VCaP (cell line): Measurements from ENCODE around the gene CFAP65.

Experiments used
- H3K27ac ChIP-seq: fragments of 450-650 bp; 2 replicates; pipeline ENCODE4 v1.5.1; 2017
- CTCF ChIP-seq: fragments of 450-650 bp; conservative IDR thresholded peaks from 2 replicates; pipeline ENCODE4 v1.5.1; 2017; ENCODE audit warnings: mild to moderate bottlenecking, moderate library complexity

CFAP65 gene

GRCh38 chr2:219084791-219085190, 43.5 kb upstream of the CFAP65 start:
- H3K27ac ChIP-seq, result no peak overlapping the region
- no peak for TF ChIP-seq CTCF

DNA sequence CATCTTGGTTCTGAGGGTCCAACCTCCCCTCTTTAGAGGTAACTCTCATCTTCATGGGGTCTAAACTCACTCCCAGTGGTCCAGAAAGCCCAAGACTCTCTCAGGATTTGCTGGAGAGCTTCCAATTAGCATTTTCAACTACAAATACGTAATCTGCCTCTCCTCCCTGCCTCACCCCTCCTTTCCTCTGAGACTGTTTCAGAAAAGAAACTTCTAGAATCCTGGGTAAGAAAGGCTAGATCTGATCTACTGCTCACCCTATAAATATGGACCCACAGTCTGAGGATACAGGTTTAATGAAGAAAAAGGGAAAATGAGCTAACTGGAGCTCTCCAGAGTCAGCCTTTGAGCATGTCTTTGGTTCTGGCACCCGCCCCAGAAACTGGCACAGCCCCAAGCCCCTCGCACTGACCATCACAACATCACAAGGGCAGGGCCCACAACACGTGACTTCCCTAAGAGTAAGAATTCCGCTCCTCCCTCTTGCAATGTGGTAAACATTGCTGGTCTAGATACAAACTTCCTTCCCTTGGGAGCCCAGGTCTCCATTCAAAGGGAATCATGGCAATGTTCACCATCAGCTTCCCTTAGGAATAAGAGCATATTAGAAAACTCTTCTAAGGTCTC, 41.1 kb upstream of the CFAP65 start:
- TF ChIP-seq CTCF, result no peak

DNA sequence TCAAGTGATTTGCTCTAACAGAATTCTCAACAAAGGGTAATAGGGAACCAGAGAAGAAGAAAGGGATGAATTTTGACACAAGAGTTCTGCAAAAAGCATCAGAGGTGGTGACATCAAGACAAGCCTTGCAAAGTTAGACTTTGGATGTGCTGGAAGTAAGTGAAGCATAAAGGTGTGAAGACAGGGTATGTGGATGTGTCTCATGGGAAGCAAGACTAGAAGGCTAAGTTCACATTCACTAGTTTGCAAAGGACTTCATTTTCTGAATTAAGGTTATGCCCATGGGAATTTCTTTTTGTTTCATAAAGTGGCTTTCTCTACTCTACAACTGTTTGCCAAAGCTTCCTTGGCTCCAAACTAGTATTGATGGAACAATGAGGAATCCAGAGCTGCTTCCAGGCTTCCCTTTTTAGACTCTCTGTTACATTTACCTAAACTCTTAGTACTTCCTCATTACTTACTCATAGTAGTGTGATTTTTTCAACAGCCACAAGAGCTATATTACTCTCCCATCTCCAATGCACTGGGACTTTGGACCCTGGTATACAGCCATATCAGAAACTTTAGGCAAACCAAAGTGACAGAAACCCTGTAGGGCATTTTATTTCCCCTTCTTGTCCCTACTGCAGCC, 40.5 kb upstream of the CFAP65 start:
- H3K27ac ChIP-seq, result no peak overlapping the region
- TF ChIP-seq CTCF, result no peak

More for the DNA sequence above, 41.1 kb upstream of the CFAP65 start:
- no peak overlapping the region for H3K27ac ChIP-seq

DNA sequence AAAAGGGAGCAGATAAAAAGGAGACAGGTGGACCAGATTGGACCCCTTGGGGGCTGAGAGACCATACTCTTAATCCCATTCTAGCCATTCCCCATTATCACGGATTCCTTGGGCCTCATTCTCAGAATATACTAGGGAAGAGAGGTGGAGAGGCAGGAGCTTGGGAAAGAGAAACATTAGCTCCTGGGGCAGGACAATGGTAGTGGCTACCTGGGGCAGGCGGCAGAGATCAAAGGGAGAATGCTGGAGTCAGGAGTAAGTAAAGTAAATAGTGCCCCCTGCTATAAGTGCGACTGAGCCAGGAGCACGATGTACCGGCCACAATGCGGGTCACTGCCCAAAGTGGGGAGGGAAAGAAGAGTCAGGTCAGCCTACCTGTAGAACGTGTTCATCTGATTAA, 39.8 kb upstream of the CFAP65 start:
- TF ChIP-seq CTCF, result no peak
- no peak overlapping the region for H3K27ac ChIP-seq

- TF ChIP-seq CTCF, result no peak
- no peak overlapping the region for H3K27ac ChIP-seq
These were observed 38.1 kb upstream of the CFAP65 start for GRCh38 chr2:219079417-219079816.

- TF ChIP-seq CTCF, result no peak
- no peak overlapping the region for H3K27ac ChIP-seq
These were observed 37.6 kb upstream of the CFAP65 start for GRCh38 chr2:219078951-219079350.

GRCh38 chr2:219078126-219078525, 36.8 kb upstream of the CFAP65 start:
- TF ChIP-seq CTCF, result peak; percentile 45
- H3K27ac ChIP-seq, result no peak overlapping the region
